Adrenal gland (tissue), 12 donors: ENCODE results near the gene IL1RAPL1. TPM values are rescaled to one million over a fixed set of nuclear protein-coding genes. Genes with fewer than 3 reads are reported as not detected.

Experiments used
- DNase-seq, 7 donors: peaks; one replicate each; pipeline ENCODE4 v3.0.0-alpha.2; 2019 to 2020
- H3K27ac ChIP-seq, 5 donors: fragments of 200-600 bp; sonication (generic) in 4 of 5; 1 replicate in 3 of 5; 2 replicates in 2 of 5; pipeline versions ENCODE4 v1.5.1 to v1.8.0; 2016 to 2020; ENCODE audit warnings: mild to moderate bottlenecking in 1 of 5
- H3K27me3 ChIP-seq: fragments of 200-600 bp; 2 replicates; pipeline ENCODE4 v1.8.0; 2021
- H3K36me3 ChIP-seq, 2 donors: fragments of 200-600 bp; replicated peaks in 1 of 2; 1 replicate in 1 of 2; 2 replicates in 1 of 2; pipeline versions ENCODE4 v1.5.1 to v1.8.0; 2018 to 2022
- H3K4me1 ChIP-seq, 2 donors: fragments of 200-600 bp; replicated peaks in 1 of 2; 1 replicate in 1 of 2; 2 replicates in 1 of 2; pipeline versions ENCODE4 v1.5.1 to v1.8.0; 2018 to 2021
- H3K4me3 ChIP-seq, 4 donors: fragments of 200-600 bp; sonication (generic) in 3 of 4; one replicate each; pipeline ENCODE4 v1.5.1; 2016 to 2018
- H3K9me3 ChIP-seq, 3 donors: fragments of 200-600 bp; sonication (generic) in 1 of 3; replicated peaks in 1 of 3; 1 replicate in 2 of 3; 2 replicates in 1 of 3; pipeline versions ENCODE4 v1.5.1 to v1.8.0; 2016 to 2021
- CTCF ChIP-seq, 6 experiments: fragments of 450-650 bp in 4 of 6; fragments of 200-600 bp in 2 of 6; sonication (generic) in 1 of 6; IDR thresholded peaks; 1 replicate in 5 of 6; 2 replicates in 1 of 6; pipeline versions ENCODE4 v1.5.1 to v1.8.0; 2016 to 2021; ENCODE audit warnings: antibody characterized with exemption in 6 of 6, mild to moderate bottlenecking in 2 of 6, moderate library complexity in 1 of 6
- POLR2A ChIP-seq, 2 donors: fragments of 450-650 bp; IDR thresholded peaks; one replicate each; pipeline ENCODE4 v1.6.1; 2017; ENCODE audit warnings: antibody characterized with exemption in 2 of 2, mild to moderate bottlenecking in 2 of 2, moderate library complexity in 1 of 2
- WGBS, 4 donors: extraction: QIAGEN DNeasy Blood & Tissue Kit in 2 of 4; methylation state at CpG; one replicate each; pipeline versions ENCODE4 v1.1.5 to v1.1.7; 2013 to 2017; 5-methylcytosine and 5-hydroxymethylcytosine counted together
- intact Hi-C, 2 donors: fragments of 100-400 bp; cut with DNase I; formaldehyde crosslinking; loops; one replicate each; pipeline versions ENCODE4 v1.14.1 to v1.15.0; 2022 to 2023
- polyA plus RNA-seq, 3 donors: library from polyadenylated mRNA; stranded (reverse); fragments of 200-250 nt in 2 of 3; fragments of 350-450 nt in 1 of 3; fragmentation: Illumina TruSeq in 1 of 3; extraction: RNeasy Lipid Tissue Mini Kit (QIAGEN cat#74804) in 1 of 3; gene quantifications; one replicate each; pipeline ENCODE4 v1.2.3, GENCODE V29; 2013 to 2014
- total RNA-seq, 9 donors: library from RNA; depleted of rRNA in 4 of 9; stranded (reverse); fragments of >200 nt in 4 of 9; fragments of 120-200 nt in 1 of 9; fragmentation: NEBNext Ultra II Directional in 1 of 9; extraction: Animal tissue kit (Norgen Biotek cat#: 25700) in 1 of 9; gene quantifications; one replicate each; pipeline versions ENCODE4 v1.1.0 to v1.2.4, GENCODE V29; 2013 to 2023
- donor health status: healthy with polysubstance abuse.
- donor health status: Bipolar disorder and iron deficiency.
- donor health status: DM: yes; HTN: yes; CAD: no.
- donor health status: DM: no; HTN: no; CAD: no.
- donor health status: DM: no; HTN: no; CAD: no.
- donor health status: DM: yes; HTN: yes; CAD: no.

IL1RAPL1 gene
- total and polyA plus RNA-seq, 12 donors, result 1.1 TPM; not detected in 11

- H3K27ac ChIP-seq, result no peak overlapping the region
- H3K36me3 ChIP-seq, result no peaks in the 10 kb centered on the region
- intact Hi-C loops, result no loop called here
- no peaks in the 10 kb centered on the region for H3K4me1 ChIP-seq
- no peak overlapping the region for H3K4me3 ChIP-seq
- no peaks in the 10 kb centered on the region for H3K9me3 ChIP-seq
- TF ChIP-seq CTCF (IDR thresholded peaks at IDR 0.05) (no peak), POLR2A (IDR thresholded peaks at IDR 0.05) (no peak)
- no peak for DNase-seq
- no peaks in the 10 kb centered on the region for H3K27me3 ChIP-seq
Measured at GRCh38 chrX:29432534-29432933, 845.3 kb downstream of the IL1RAPL1 start.

- Histone ChIP-seq H3K9me3 (no peaks in the 10 kb centered on the region), H3K27ac (no peak overlapping the region), H3K27me3 (no peaks in the 10 kb centered on the region), H3K4me3 (no peak overlapping the region), H3K4me1 (no peaks in the 10 kb centered on the region), H3K36me3 (no peaks in the 10 kb centered on the region)
- no peak for DNase-seq
- TF ChIP-seq CTCF (IDR thresholded peaks at IDR 0.05), result no peak
- TF ChIP-seq POLR2A (IDR thresholded peaks at IDR 0.05), result no peak
- WGBS, 4 donors, result 77 to 92% (median 84%) methylated on average over 3 of the region's 3 CpGs
- intact Hi-C loops, result no loop called here
Measured at GRCh38 chrX:29434939-29435338, 847.7 kb downstream of the IL1RAPL1 start.

- no peak for DNase-seq
- no peaks in the 10 kb centered on the region for H3K9me3 ChIP-seq
- intact Hi-C loops, result no loop called here
Measured at GRCh38 chrX:29435396-29435795, 848.1 kb downstream of the IL1RAPL1 start.

GRCh38 chrX:29447867-29448266 lies 860.6 kb downstream of the IL1RAPL1 start:
- Histone ChIP-seq H3K27ac (no peak overlapping the region), H3K4me1 (no peaks in the 10 kb centered on the region), H3K4me3 (no peak overlapping the region), H3K9me3 (no peaks in the 10 kb centered on the region), H3K36me3 (no peaks in the 10 kb centered on the region), H3K27me3 (peaks cover 10% of the 10 kb centered on the region)
- TF ChIP-seq CTCF (IDR thresholded peaks at IDR 0.05), result no peak
- no peak for TF ChIP-seq POLR2A (IDR thresholded peaks at IDR 0.05)
- intact Hi-C loops, result no loop called here
- DNase-seq, result no peak
- 67 to 88% (median 77%) methylated on average over 2 of the region's 2 CpGs for WGBS, 4 donors

More at GRCh38 chrX:29435396-29435795, 848.1 kb downstream of the IL1RAPL1 start:
- no peaks in the 10 kb centered on the region for H3K27me3 ChIP-seq
- 58 to 67% (median 66%) methylated on average over 4 of the region's 4 CpGs for WGBS, 4 donors
- TF ChIP-seq CTCF (IDR thresholded peaks at IDR 0.05) (no peak), POLR2A (IDR thresholded peaks at IDR 0.05) (no peak)
- no peaks in the 10 kb centered on the region for H3K4me1 ChIP-seq
- H3K27ac ChIP-seq, result no peak overlapping the region
- no peak overlapping the region for H3K4me3 ChIP-seq
- no peaks in the 10 kb centered on the region for H3K36me3 ChIP-seq
